WTC11 (cell line): ENCODE measurements around the gene TMEM92. TPM values are rescaled to one million over a fixed set of nuclear protein-coding genes. Genes with fewer than 3 reads are reported as not detected.

Experiments used
- ATAC-seq: fragments of 200-7000 bp; cut with Tn5 transposase; 2 replicates; pipeline ENCODE4 v1.10.0; 2021; ENCODE audit warnings: mild to moderate bottlenecking, moderate library complexity
- CTCF ChIA-PET: fragments of 300-600 bp; sonication (Branson Sonifier 250); formaldehyde crosslinking; loops from one replicate; lab custom pipeline; 2021; ENCODE audit warnings: antibody characterized with exemption; lab: Charles Lee
- POLR2A ChIA-PET: fragments of 350-600 bp; sonication (Branson Sonifier 250); formaldehyde crosslinking; loops from one replicate; lab custom pipeline; 2021; ENCODE audit warnings: antibody characterized with exemption; lab: Charles Lee
- DNase-seq: peaks from one replicate; pipeline ENCODE4 v3.0.0; 2021; ENCODE audit warnings: low spot score
- H3K27ac Mint-ChIP-seq: 2 replicates; pipeline ENCODE4 v1.8.0; 2021; ENCODE audit warnings: mixed read lengths
- H3K27me3 Mint-ChIP-seq: 2 replicates; pipeline ENCODE4 v1.8.0; 2021; ENCODE audit warnings: low read depth, mild to moderate bottlenecking, moderate library complexity, mixed read lengths
- H3K36me3 Mint-ChIP-seq: 2 replicates; pipeline ENCODE4 v1.8.0; 2021; ENCODE audit warnings: mixed read lengths
- H3K4me1 Mint-ChIP-seq: 2 replicates; pipeline ENCODE4 v1.8.0; 2022; ENCODE audit warnings: mixed read lengths
- H3K4me3 Mint-ChIP-seq: 2 replicates; pipeline ENCODE4 v1.8.0; 2021; ENCODE audit warnings: mild to moderate bottlenecking, moderate library complexity, mixed read lengths
- H3K9me3 Mint-ChIP-seq: 2 replicates; pipeline ENCODE4 v1.8.0; 2021; ENCODE audit warnings: mixed read lengths
- CREM ChIP-seq: sonication (generic); formaldehyde crosslinking; IDR thresholded peaks from 2 replicates; pipeline ENCODE4 v1.8.1; 2022; ENCODE audit warnings: mild to moderate bottlenecking, missing genetic modification reagents, moderate library complexity
- FOXJ3 ChIP-seq: sonication (generic); formaldehyde crosslinking; IDR thresholded peaks from 2 replicates; pipeline ENCODE4 v1.9.0; 2021; ENCODE audit warnings: missing genetic modification reagents, mild to moderate bottlenecking, borderline replicate concordance
- FOXP1 ChIP-seq: sonication (generic); formaldehyde crosslinking; IDR thresholded peaks from 2 replicates; pipeline ENCODE4 v1.8.0; 2022; ENCODE audit warnings: missing genetic modification reagents, mild to moderate bottlenecking, moderate library complexity, borderline replicate concordance
- GABPB1 ChIP-seq: sonication (generic); formaldehyde crosslinking; IDR thresholded peaks from 2 replicates; pipeline ENCODE4 v1.8.1; 2023; ENCODE audit warnings: mild to moderate bottlenecking, missing genetic modification reagents
- GRHL2 ChIP-seq: fragments of 250-450 bp; sonication (Bioruptor Pico); IDR thresholded peaks from 2 replicates; pipeline ENCODE4 v1.8.0; 2022; ENCODE audit warnings: mild to moderate bottlenecking, moderate library complexity; ENCODE audit not compliant: insufficient replicate concordance, severe bottlenecking
- JAZF1 ChIP-seq: fragments of 250-450 bp; sonication (Bioruptor Pico); IDR thresholded peaks from 2 replicates; pipeline ENCODE4 v1.9.0; 2021; ENCODE audit warnings: moderate library complexity, mild to moderate bottlenecking, inconsistent platforms
- NFATC4 ChIP-seq: fragments of 250-450 bp; sonication (Bioruptor Pico); IDR thresholded peaks from 2 replicates; pipeline ENCODE4 v1.9.0; 2021; ENCODE audit warnings: mild to moderate bottlenecking
- NR3C1 ChIP-seq: sonication (generic); formaldehyde crosslinking; conservative IDR thresholded peaks from 2 replicates; pipeline ENCODE4 v1.8.1; 2023; ENCODE audit warnings: low read depth, mild to moderate bottlenecking, missing genetic modification reagents
- OVOL2 ChIP-seq: fragments of 250-450 bp; sonication (Bioruptor Pico); IDR thresholded peaks from 2 replicates; pipeline ENCODE4 v1.9.0; 2021; ENCODE audit warnings: mild to moderate bottlenecking, borderline replicate concordance
- SP1 ChIP-seq: sonication (generic); formaldehyde crosslinking; conservative IDR thresholded peaks from 2 replicates; pipeline ENCODE4 v1.8.1; 2022; ENCODE audit warnings: missing genetic modification reagents
- TEAD4 ChIP-seq: sonication (generic); formaldehyde crosslinking; IDR thresholded peaks from 2 replicates; pipeline ENCODE4 v1.8.0; 2022; ENCODE audit warnings: mild to moderate bottlenecking, missing genetic modification reagents
- ZNF219 ChIP-seq: sonication (generic); formaldehyde crosslinking; IDR thresholded peaks from 2 replicates; pipeline ENCODE4 v1.8.0; 2023; ENCODE audit warnings: missing genetic modification reagents, mild to moderate bottlenecking, borderline replicate concordance
- total RNA-seq: library from RNA; stranded (reverse); gene quantifications from 3 replicates; pipeline ENCODE4 v1.2.3, GENCODE V29; 2021
- TF ChIP-seq, protein P1 (sequence below): sonication (generic); formaldehyde crosslinking; IDR thresholded peaks from 2 replicates; pipeline ENCODE4 v1.8.1; 2023; ENCODE audit warnings: mild to moderate bottlenecking, missing genetic modification reagents, moderate library complexity
- TF ChIP-seq, protein P2 (sequence below): sonication (generic); formaldehyde crosslinking; IDR thresholded peaks from 2 replicates; pipeline ENCODE4 v1.8.0; 2023; ENCODE audit warnings: missing genetic modification reagents
- TF ChIP-seq, protein P3 (sequence below): sonication (generic); formaldehyde crosslinking; IDR thresholded peaks from 2 replicates; pipeline ENCODE4 v1.8.0; 2022; ENCODE audit warnings: mild to moderate bottlenecking, missing genetic modification reagents
- TF ChIP-seq, protein P4 (sequence below): sonication (generic); formaldehyde crosslinking; IDR thresholded peaks from 2 replicates; pipeline ENCODE4 v1.8.1; 2023; ENCODE audit warnings: mild to moderate bottlenecking, missing genetic modification reagents
- TF ChIP-seq, protein P5 (sequence below): sonication (generic); formaldehyde crosslinking; IDR thresholded peaks from 2 replicates; pipeline ENCODE4 v1.8.1; 2023; ENCODE audit warnings: mild to moderate bottlenecking, moderate library complexity, missing genetic modification reagents
- TF ChIP-seq, protein P6 (sequence below): sonication (generic); formaldehyde crosslinking; IDR thresholded peaks from 2 replicates; pipeline ENCODE4 v1.8.1; 2022; ENCODE audit warnings: low read depth, missing genetic modification reagents, borderline replicate concordance
- TF ChIP-seq, protein P7 (sequence below): sonication (generic); formaldehyde crosslinking; IDR thresholded peaks from 2 replicates; pipeline ENCODE4 v1.8.0; 2022; ENCODE audit warnings: mild to moderate bottlenecking, missing genetic modification reagents
- TF ChIP-seq, protein P8 (sequence below): fragments of 250-450 bp; sonication (Bioruptor Pico); IDR thresholded peaks from 2 replicates; pipeline ENCODE4 v2.1.2; 2022; ENCODE audit warnings: mild to moderate bottlenecking, moderate library complexity
- TF ChIP-seq, protein P9 (sequence below): fragments of 200-600 bp; IDR thresholded peaks from 2 replicates; pipeline ENCODE4 v1.8.0; 2022; ENCODE audit warnings: antibody characterized with exemption

TMEM92 gene
- total RNA-seq, 1 experiment from 2014 or later: 9.8 TPM

DNA sequence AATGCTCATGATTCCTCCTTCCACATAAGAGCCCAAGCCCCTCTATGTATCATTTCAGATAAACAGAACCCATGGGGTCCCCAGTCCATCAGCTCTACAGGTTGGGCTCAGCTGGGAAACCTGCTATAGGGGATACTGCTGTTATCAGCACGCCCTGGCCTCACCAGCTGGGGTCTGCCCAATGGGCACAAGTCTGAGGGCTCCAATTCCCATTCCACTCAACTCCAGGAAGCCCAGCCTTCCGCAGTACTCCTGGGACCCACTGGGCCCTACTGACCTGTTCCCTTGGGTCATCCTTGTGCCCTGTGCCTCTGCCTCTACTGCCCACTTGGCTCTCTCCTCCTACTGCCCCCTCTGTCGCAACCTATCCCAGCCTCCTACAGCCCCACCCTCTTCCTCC, 55.5 kb downstream of the TMEM92 start:
- H3K27ac Mint-ChIP-seq: no peak overlapping the region
- H3K9me3 Mint-ChIP-seq: no peaks in the 10 kb centered on the region
- DNase-seq (no peak), ATAC-seq (no peak)
- H3K27me3 Mint-ChIP-seq: no peaks in the 10 kb centered on the region
- CTCF ChIA-PET: interaction anchor here (1.4 to 2.1 kb wide), 4 partner anchors 129 to 250 kb away, joined by 3 to 10 read pairs (median 4); no protein-coding TSS in a partner anchor
- H3K36me3 Mint-ChIP-seq: no peaks in the 10 kb centered on the region
- H3K4me3 Mint-ChIP-seq: no peak overlapping the region
- peaks cover 17% of the 10 kb centered on the region for H3K4me1 Mint-ChIP-seq
- POLR2A ChIA-PET: no interaction called here
- no peak for TF ChIP-seq NR3C1 (CRISPR knock-in tag)
- no peak for TF ChIP-seq JAZF1 (CRISPR knock-in tag)
- TF ChIP-seq FOXJ3: no peak
- TF ChIP-seq, protein P1, sequence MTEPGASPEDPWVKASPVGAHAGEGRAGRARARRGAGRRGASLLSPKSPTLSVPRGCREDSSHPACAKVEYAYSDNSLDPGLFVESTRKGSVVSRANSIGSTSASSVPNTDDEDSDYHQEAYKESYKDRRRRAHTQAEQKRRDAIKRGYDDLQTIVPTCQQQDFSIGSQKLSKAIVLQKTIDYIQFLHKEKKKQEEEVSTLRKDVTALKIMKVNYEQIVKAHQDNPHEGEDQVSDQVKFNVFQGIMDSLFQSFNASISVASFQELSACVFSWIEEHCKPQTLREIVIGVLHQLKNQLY (CRISPR knock-in tag): no peak
- no peak for TF ChIP-seq TEAD4 (CRISPR knock-in tag)
- TF ChIP-seq GRHL2 (CRISPR knock-in tag): no peak
- TF ChIP-seq, protein P2, sequence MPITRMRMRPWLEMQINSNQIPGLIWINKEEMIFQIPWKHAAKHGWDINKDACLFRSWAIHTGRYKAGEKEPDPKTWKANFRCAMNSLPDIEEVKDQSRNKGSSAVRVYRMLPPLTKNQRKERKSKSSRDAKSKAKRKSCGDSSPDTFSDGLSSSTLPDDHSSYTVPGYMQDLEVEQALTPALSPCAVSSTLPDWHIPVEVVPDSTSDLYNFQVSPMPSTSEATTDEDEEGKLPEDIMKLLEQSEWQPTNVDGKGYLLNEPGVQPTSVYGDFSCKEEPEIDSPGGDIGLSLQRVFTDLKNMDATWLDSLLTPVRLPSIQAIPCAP (CRISPR knock-in tag): no peak
- TF ChIP-seq, protein P3, sequence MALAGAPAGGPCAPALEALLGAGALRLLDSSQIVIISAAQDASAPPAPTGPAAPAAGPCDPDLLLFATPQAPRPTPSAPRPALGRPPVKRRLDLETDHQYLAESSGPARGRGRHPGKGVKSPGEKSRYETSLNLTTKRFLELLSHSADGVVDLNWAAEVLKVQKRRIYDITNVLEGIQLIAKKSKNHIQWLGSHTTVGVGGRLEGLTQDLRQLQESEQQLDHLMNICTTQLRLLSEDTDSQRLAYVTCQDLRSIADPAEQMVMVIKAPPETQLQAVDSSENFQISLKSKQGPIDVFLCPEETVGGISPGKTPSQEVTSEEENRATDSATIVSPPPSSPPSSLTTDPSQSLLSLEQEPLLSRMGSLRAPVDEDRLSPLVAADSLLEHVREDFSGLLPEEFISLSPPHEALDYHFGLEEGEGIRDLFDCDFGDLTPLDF (CRISPR knock-in tag): no peak
- no peak for TF ChIP-seq NFATC4 (CRISPR knock-in tag)

DNA sequence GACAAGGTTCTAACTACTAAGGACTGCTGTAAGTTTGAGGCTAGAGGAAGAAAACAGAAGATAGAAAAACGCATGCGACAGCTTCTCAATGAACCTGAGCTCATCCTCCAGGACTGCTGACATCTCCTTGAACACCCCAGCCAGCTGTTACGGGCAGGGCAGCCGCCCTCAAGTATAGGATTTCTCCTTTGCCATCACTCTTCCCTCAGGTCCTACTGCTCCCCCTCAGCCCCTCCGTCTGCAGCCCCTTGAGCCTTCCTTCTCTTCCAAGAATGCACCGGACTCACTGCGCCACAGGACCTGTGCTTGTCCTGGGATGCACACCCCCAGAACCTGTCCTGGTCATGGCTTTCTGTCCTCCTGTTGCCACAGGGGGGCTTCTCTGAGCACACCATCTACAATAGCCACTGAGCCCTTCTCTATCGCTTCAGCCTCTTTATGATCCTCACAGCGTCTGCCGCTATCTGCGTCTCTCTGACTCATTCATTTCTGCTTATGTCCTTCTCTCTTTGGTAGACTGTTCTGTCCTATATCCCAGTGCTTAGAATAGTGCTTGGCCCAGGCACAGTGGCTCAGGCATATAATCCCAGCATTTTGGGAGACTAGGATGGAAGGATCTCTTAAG, 56.0 kb downstream of the TMEM92 start:
- no peak for ATAC-seq
- Mint-ChIP-seq H3K9me3 (no peaks in the 10 kb centered on the region), H3K4me3 (no peak overlapping the region), H3K36me3 (no peaks in the 10 kb centered on the region), H3K27ac (no peak overlapping the region), H3K4me1 (peaks cover 17% of the 10 kb centered on the region), H3K27me3 (no peaks in the 10 kb centered on the region)
- ChIA-PET CTCF (interaction anchor here (1.4 to 2.1 kb wide), 4 partner anchors 130 to 251 kb away, joined by 3 to 10 read pairs (median 4); no protein-coding TSS in a partner anchor), POLR2A (no interaction called here)
- TF ChIP-seq OVOL2 (CRISPR knock-in tag) (no peak), ZNF219 (CRISPR knock-in tag) (no peak), GABPB1 (CRISPR knock-in tag) (no peak), SP1 (no peak), CREM (CRISPR knock-in tag) (no peak), FOXP1 (CRISPR knock-in tag) (no peak)
- TF ChIP-seq, protein P4, sequence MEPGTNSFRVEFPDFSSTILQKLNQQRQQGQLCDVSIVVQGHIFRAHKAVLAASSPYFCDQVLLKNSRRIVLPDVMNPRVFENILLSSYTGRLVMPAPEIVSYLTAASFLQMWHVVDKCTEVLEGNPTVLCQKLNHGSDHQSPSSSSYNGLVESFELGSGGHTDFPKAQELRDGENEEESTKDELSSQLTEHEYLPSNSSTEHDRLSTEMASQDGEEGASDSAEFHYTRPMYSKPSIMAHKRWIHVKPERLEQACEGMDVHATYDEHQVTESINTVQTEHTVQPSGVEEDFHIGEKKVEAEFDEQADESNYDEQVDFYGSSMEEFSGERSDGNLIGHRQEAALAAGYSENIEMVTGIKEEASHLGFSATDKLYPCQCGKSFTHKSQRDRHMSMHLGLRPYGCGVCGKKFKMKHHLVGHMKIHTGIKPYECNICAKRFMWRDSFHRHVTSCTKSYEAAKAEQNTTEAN (CRISPR knock-in tag): no peak
- TF ChIP-seq, protein P5, sequence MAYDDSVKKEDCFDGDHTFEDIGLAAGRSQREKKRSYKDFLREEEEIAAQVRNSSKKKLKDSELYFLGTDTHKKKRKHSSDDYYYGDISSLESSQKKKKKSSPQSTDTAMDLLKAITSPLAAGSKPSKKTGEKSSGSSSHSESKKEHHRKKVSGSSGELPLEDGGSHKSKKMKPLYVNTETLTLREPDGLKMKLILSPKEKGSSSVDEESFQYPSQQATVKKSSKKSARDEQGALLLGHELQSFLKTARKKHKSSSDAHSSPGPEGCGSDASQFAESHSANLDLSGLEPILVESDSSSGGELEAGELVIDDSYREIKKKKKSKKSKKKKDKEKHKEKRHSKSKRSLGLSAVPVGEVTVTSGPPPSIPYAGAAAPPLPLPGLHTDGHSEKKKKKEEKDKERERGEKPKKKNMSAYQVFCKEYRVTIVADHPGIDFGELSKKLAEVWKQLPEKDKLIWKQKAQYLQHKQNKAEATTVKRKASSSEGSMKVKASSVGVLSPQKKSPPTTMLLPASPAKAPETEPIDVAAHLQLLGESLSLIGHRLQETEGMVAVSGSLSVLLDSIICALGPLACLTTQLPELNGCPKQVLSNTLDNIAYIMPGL (CRISPR knock-in tag): no peak
- TF ChIP-seq, protein P6, sequence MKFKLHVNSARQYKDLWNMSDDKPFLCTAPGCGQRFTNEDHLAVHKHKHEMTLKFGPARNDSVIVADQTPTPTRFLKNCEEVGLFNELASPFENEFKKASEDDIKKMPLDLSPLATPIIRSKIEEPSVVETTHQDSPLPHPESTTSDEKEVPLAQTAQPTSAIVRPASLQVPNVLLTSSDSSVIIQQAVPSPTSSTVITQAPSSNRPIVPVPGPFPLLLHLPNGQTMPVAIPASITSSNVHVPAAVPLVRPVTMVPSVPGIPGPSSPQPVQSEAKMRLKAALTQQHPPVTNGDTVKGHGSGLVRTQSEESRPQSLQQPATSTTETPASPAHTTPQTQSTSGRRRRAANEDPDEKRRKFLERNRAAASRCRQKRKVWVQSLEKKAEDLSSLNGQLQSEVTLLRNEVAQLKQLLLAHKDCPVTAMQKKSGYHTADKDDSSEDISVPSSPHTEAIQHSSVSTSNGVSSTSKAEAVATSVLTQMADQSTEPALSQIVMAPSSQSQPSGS: no peak
- TF ChIP-seq, protein P7, sequence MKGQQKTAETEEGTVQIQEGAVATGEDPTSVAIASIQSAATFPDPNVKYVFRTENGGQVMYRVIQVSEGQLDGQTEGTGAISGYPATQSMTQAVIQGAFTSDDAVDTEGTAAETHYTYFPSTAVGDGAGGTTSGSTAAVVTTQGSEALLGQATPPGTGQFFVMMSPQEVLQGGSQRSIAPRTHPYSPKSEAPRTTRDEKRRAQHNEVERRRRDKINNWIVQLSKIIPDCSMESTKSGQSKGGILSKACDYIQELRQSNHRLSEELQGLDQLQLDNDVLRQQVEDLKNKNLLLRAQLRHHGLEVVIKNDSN (CRISPR knock-in tag): no peak
- TF ChIP-seq, protein P8, sequence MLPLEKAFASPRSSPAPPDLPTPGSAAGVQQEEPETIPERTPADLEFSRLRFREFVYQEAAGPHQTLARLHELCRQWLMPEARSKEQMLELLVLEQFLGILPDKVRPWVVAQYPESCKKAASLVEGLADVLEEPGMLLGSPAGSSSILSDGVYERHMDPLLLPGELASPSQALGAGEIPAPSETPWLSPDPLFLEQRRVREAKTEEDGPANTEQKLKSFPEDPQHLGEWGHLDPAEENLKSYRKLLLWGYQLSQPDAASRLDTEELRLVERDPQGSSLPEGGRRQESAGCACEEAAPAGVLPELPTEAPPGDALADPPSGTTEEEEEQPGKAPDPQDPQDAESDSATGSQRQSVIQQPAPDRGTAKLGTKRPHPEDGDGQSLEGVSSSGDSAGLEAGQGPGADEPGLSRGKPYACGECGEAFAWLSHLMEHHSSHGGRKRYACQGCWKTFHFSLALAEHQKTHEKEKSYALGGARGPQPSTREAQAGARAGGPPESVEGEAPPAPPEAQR (CRISPR knock-in tag): no peak
- TF ChIP-seq, protein P9, sequence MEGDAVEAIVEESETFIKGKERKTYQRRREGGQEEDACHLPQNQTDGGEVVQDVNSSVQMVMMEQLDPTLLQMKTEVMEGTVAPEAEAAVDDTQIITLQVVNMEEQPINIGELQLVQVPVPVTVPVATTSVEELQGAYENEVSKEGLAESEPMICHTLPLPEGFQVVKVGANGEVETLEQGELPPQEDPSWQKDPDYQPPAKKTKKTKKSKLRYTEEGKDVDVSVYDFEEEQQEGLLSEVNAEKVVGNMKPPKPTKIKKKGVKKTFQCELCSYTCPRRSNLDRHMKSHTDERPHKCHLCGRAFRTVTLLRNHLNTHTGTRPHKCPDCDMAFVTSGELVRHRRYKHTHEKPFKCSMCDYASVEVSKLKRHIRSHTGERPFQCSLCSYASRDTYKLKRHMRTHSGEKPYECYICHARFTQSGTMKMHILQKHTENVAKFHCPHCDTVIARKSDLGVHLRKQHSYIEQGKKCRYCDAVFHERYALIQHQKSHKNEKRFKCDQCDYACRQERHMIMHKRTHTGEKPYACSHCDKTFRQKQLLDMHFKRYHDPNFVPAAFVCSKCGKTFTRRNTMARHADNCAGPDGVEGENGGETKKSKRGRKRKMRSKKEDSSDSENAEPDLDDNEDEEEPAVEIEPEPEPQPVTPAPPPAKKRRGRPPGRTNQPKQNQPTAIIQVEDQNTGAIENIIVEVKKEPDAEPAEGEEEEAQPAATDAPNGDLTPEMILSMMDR: no peak
- DNase-seq: no peak
